IPS-18c (cell line): ENCODE measurements around the gene MMP13.
"Not testable (repeated sequence)": the region's sequence is repeated elsewhere in the genome, so short reads cannot be mapped to it uniquely, and the experiment has no call there.

ENCODE experiments used
- H3K4me3 ChIP-seq: 2 replicates; pipeline ENCODE4 v1.7.0; 2013; ENCODE audit warnings: low read depth, mild to moderate bottlenecking, low read length, moderate library complexity; ENCODE audit not compliant: insufficient read depth
- H3K9me3 ChIP-seq: one replicate; pipeline ENCODE4 v1.6.1; 2013; ENCODE audit warnings: mild to moderate bottlenecking, low read length, moderate library complexity; ENCODE audit not compliant: control insufficient read depth, insufficient read depth

MMP13 gene

GRCh38 chr11:102921587-102922220 lies 33.8 kb downstream of the MMP13 start:
- H3K4me3 ChIP-seq = no peak overlapping the region

GRCh38 chr11:102920118-102920684 lies 35.3 kb downstream of the MMP13 start:
- Histone ChIP-seq H3K4me3 (no peak overlapping the region), H3K9me3 (no peaks in the 10 kb centered on the region)

More at GRCh38 chr11:102921587-102922220, 33.8 kb downstream of the MMP13 start:
- no peaks in the 10 kb centered on the region for H3K9me3 ChIP-seq

GRCh38 chr11:102915044-102915375 lies 40.5 kb downstream of the MMP13 start:
- Histone ChIP-seq H3K9me3 (no peaks in the 10 kb centered on the region), H3K4me3 (no peak overlapping the region)

GRCh38 chr11:102914238-102915043 lies 41.1 kb downstream of the MMP13 start:
- H3K9me3 ChIP-seq = no peaks in the 10 kb centered on the region
- no peak overlapping the region for H3K4me3 ChIP-seq

GRCh38 chr11:102912482-102912830 lies 43.1 kb downstream of the MMP13 start:
- H3K4me3 ChIP-seq = no peak overlapping the region
- H3K9me3 ChIP-seq = no peaks in the 10 kb centered on the region

GRCh38 chr11:102911758-102912481 lies 43.6 kb downstream of the MMP13 start:
- Histone ChIP-seq H3K9me3 (no peaks in the 10 kb centered on the region), H3K4me3 (no peak overlapping the region)

GRCh38 chr11:102905848-102906247 lies 49.7 kb downstream of the MMP13 start:
- H3K9me3 ChIP-seq, H3K4me3 ChIP-seq: not testable (repeated sequence)

GRCh38 chr11:102903895-102904294 lies 51.6 kb downstream of the MMP13 start:
- not testable (repeated sequence) for H3K4me3 ChIP-seq, H3K9me3 ChIP-seq

GRCh38 chr11:102900346-102900745 lies 55.2 kb downstream of the MMP13 start:
- peaks cover 2% of the 10 kb centered on the region for H3K9me3 ChIP-seq
- H3K4me3 ChIP-seq = no peak overlapping the region
